GM19468 (cell line): Measurements from ENCODE around the gene RBM23.
"Not testable (repeated sequence)": the region's sequence is repeated elsewhere in the genome, so short reads cannot be mapped to it uniquely, and the experiment has no call there.

ENCODE experiments used
- ATAC-seq: cut with Tn5 transposase; IDR thresholded peaks from one replicate; pipeline ENCODE4 v1.9.1; 2021; ENCODE audit warnings: mild to moderate bottlenecking, moderate library complexity, moderate number of reproducible peaks; ENCODE audit not compliant: unreplicated experiment; ENCODE audit errors: extremely low read depth

The RBM23 gene

DNA sequence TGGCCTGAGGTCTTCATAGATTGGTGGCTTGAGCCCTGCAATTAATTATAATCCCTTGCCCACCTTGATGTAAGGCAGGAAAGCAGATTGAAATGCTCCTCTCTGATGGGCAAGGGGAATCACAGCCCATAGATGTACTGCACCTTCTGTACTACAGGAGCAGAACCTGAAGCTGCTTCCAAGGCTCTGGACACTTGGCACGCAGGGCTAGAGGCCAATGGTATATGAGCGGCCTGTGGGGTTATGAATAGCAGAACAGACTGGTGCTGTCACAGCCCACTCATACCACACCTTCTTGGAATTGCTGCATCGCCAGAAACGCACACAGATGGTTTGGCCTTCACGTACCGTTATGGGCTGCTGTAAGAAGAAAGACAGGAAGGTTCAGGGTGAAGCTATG, 1.7 kb upstream of the RBM23 start:
- ATAC-seq = no peak

- ATAC-seq = no peak
Observed at GRCh38 chr14:22919601-22919921, 612 bp upstream of the RBM23 start.

GRCh38 chr14:22915886-22916521, 2.9 kb downstream of the RBM23 start:
- ATAC-seq = no peak

- ATAC-seq = not testable (repeated sequence)
Observed at GRCh38 chr14:22914836-22915235, 4.1 kb downstream of the RBM23 start.

- no peak for ATAC-seq
Observed at GRCh38 chr14:22910916-22911315, 8.0 kb downstream of the RBM23 start.

- no peak for ATAC-seq
Observed at GRCh38 chr14:22908601-22909000, 10.3 kb downstream of the RBM23 start.

GRCh38 chr14:22907429-22907828, 11.5 kb downstream of the RBM23 start:
- ATAC-seq = no peak

DNA sequence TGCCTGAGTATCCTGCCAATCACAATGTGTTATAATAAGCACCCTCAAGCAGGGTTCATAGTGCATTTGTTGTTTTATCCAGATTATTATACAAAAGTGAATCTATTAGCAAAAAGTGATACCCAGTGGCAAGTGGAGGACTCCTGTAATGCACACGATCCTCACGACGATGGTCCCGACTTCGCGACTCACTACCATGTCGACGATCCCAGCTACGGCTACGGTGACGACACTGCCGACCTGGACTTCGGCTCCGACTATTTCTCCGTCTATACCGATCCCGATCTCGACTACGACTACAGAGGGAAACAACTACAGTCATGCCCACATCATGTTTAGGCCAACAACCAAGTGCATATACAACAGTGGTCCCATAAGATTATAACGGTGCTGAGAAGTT, 12.9 kb downstream of the RBM23 start:
- ATAC-seq = no peak

- ATAC-seq = no peak
Observed at GRCh38 chr14:22905627-22906026, 13.3 kb downstream of the RBM23 start.

- no peak for ATAC-seq
Observed at GRCh38 chr14:22903742-22904087, 15.2 kb downstream of the RBM23 start.

DNA sequence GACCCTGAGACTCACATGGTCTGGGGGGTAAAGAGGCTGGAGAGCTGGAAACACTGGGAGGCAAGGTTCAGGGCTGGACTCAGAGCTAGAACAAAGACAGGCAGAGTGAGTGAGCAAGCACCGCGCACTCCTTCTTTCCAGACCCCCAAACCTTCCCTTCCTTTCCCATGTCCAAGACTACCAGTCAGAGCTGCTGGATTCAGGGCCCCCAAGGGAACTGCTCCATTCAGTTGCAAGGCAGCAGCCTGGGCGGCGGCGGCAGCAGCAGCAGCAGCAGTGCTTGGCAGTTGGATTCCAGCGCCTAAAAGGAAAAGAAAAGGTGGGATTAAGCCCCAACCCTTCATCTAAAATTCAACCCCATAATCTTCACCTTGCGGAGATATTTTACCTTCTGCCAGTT, 17.1 kb downstream of the RBM23 start:
- ATAC-seq = no peak

GRCh38 chr14:22900081-22900799, 18.7 kb downstream of the RBM23 start:
- no peak for ATAC-seq

GRCh38 chr14:22898302-22899090, 20.5 kb downstream of the RBM23 start:
- no peak for ATAC-seq

- ATAC-seq = no peak
Observed at GRCh38 chr14:22897357-22897756, 21.6 kb downstream of the RBM23 start.

DNA sequence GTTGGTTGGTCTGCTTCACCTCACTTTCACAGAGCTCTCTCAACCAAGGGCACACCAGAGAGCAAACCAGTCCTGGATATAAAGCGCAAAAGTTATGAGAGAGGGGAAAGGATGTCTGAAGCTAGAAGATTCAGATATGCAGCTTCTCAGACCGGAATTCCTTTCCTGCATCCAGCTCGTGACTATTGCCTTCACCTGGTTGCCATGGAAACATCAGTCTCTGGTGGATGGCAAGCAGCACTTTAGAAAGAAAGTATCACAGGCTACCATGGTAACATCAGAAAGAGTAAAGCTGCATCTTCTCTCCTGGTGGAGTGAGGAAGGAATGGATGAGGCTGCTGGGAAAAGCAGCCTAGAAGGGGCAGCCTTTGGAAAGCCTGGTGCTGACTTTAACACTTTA, 22.2 kb downstream of the RBM23 start:
- no peak for ATAC-seq

GRCh38 chr14:22896356-22896755, 22.6 kb downstream of the RBM23 start:
- no peak for ATAC-seq

DNA sequence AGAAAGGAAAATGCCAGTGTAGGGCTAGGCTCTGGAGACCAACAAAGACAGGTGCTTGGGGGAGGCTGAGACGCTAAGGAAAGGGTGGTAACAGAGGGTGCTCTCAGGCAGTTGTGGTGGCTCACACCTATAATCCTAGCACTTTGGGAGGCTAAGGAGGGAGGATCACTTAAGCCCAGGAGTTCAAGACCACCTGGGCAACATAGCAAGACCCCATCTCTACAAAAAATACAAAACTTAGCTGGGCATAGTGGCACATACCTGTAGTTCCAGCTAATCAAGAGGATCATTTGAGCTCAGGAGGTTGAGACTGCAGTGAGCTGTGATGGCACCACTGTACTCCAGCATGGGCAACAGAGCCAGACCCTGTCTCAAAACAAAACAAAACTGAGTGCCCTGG, 23.5 kb downstream of the RBM23 start:
- ATAC-seq = no peak

- ATAC-seq = no peak
Observed at GRCh38 chr14:22893706-22894105, 25.2 kb downstream of the RBM23 start.

- ATAC-seq = no peak
Observed at GRCh38 chr14:22892488-22892887, 26.5 kb downstream of the RBM23 start.

DNA sequence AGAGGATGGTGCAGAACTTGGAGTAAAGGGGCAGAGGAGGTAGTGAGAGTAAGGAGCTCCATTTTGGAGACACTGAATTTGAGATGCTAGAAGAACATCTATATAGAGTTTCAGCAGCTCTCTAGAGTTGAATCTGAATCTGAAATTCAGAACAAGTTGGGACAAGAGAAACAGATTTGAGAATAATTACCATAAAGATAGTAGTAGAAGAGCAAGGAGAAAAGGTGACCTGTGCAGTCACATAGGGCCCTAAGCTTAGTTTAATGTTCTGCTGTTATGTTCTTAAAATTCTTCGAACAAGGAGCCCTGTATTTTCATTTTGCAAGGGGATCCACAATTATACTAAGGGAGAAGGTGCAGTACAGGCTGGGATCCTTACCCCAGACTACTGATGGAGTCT, 28.5 kb downstream of the RBM23 start:
- ATAC-seq = no peak

- no peak for ATAC-seq
Observed at GRCh38 chr14:22888662-22889061, 30.3 kb downstream of the RBM23 start.

GRCh38 chr14:22887990-22888378, 31.0 kb downstream of the RBM23 start:
- no peak for ATAC-seq
